ENCODE measurements around the gene LMNA.

GRCh38 chr1:156077430-156077760 lies 37.1 kb upstream of the LMNA start:
- no peak for TF ChIP-seq TAF1 (IDR thresholded peaks at IDR 0.05; ENCODE audit: borderline replicate concordance, insufficient read depth, low read length)
- no peak for TF ChIP-seq SIN3A (IDR thresholded peaks at IDR 0.05; ENCODE audit: borderline replicate concordance, insufficient read depth, low read length)
- TF ChIP-seq POLR2AphosphoS5 (IDR thresholded peaks at IDR 0.05; ENCODE audit: low read depth, low read length): no peak

All from PFSK-1 (cell line).